HG02870 (cell line): ENCODE data around the gene PRKAG1.
"Not testable (repeated sequence)": the region's sequence is repeated elsewhere in the genome, so short reads cannot be mapped to it uniquely, and the experiment has no call there.

Experiments used
- ATAC-seq: cut with Tn5 transposase; IDR thresholded peaks from one replicate; pipeline ENCODE4 v1.9.1; 2021; ENCODE audit warnings: mild to moderate bottlenecking, moderate library complexity; ENCODE audit not compliant: unreplicated experiment

PRKAG1 gene

DNA sequence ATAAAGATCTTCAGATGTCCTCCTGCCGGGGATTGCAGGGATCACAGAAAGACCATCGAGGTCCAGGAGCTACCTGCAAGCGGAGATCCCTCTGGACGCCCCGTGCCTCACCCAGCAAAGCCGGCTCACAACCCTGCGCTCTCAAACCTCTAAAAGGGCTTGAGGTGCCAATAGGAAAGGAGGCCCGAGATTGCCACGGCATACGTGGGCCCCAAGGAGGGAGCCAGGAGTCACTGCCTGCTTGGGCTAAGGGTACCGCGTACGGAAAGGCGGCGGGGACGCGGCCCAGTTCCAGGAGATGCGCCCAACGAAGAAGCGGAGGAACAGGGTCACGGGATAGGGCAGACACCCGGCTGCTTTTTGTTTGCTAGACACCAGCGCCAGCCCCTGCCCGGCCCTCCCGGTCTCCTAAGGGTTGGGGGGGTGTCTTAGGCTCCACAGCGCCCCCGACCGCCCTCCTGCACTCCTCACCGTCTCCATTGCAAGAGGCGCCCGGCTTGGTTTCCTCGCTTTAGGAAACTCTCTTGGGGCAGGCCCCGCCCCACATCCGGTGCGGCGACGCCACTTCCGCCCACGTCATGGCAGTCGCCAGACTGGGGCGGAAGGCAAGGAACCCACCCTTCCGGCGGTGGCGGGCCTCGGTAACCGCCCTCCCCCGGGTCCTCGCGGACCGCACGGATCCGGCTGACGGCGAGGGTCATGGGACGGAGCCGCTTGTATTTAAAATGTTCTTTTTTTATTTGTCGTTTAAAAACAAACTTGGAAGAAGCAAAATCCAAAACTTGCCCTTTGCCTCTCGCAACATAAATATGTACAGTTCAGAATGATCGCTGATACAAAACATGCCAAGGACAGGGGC is at the start of gene PRKAG1:
Gene PRKAG1, minus strand, starts transcription at position 516 of the 859 bp plus-strand sequence. Its CDS starts 36 bp downstream, at position 480.
- ATAC-seq = peak; percentile 72

DNA sequence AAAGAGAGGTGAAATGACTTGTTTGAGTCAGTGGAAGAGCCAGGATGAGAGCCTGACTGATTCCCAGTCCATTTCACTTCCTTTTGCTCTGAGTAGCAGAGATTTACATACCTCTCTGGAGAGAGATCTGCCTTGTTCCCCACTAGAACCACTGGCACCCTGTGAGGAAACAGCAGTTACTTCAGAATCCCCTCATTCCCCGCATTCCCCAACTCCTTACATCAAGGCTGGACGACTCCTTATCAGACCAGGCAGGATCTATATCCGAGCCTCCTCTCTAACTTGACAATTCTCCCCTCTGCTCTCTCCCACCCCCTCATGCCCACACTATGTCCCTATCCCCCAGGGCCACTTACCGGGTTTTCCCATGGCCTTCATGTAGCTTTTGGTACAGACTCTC is 47.5 kb upstream of the PRKAG1 start:
- no peak for ATAC-seq

- no peak for ATAC-seq
Observed at GRCh38 chr12:49064767-49065152, 46.2 kb upstream of the PRKAG1 start.

DNA sequence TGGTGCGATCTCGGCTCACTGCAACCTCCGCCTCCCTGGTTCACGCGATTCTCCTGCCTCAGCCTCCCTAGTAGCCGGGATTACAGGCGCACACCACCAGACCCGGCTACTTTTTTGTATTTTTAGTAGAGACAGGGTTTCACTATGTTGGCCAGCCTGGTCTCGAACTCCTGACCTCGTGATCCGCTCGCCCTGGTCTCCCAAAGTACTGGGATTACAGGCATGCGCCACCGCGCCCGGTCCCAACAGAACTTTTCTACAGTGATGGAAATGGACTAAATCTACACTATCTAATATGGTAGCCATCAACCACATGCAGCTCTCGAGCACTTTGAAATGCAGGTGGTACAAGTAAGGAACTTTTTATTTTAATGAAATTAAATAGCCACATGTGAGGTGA is 43.3 kb upstream of the PRKAG1 start:
- not testable (repeated sequence) for ATAC-seq

DNA sequence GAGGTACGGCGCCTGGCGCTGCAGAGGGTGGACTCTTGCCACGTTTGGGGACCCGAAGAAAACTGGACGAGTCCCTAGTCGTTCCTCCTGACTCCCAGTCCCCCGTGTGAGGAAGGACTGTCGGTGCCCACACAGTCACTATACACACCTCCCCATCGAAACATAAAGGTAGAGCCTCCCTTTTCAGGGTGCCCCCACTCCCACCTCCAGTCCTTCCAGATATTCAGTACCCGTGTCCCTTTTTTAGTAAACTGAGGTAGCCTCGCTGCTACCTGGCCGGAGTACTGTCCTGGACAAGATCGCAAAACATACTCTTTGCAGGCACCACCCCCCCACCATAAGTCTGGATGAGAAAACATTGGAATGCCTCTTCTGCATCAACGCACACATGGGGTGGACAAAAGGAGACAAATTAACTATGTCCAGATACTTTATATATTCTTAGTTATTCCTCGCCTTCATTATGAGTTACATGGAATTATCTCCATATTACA is 42.6 kb upstream of the PRKAG1 start:
- ATAC-seq = no peak

GRCh38 chr12:49060237-49061156 is 41.9 kb upstream of the PRKAG1 start, which contains the start of gene KMT2D:
KMT2D (minus strand) TSS chr12:49060794; CDS start chr12:49055324, 5,470 bp downstream.
- ATAC-seq = peak; percentile 39

DNA sequence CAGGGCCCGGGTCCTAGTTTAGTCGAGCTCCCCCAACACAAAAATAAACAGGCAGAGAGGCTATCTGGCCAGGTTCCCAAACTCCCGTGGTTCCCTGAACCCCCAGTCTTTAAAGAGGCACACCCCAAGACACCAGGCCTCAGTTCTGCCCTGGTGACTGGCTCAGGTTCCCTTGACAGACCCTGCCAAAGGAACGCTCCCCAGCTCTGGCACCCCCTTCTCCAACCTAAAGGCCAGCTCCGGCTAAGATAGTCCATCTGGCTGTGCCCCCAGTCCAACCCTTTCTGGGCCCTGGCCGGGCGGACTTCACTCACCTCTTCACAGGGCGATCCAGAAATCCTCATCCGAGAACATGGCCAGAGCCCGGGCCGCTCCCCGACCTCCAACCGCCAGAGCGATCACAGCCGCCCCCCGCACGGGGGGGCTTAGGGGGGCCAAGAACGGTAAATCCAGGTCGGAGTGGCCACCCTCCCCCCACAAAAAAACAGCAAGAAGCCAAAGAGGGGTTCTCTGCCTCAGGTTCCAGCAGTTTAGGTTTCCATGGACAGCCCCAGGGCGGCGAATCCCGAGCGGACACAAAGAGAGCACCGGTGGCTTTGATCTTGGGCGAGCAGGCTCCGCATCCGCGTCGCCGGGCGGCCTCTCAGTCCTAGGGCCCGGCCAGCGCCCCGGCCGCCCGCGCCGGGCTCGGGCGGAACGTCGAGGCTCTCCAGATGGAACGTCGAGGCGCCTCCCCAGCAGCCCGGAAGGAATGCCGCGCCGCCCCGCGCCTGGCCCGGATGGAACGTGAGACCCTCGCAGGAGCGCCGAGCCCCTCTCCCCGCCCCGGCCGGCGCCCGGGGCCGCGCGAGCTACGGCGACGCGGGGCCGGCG is 41.0 kb upstream of the PRKAG1 start:
- peak; percentile 5 for ATAC-seq

GRCh38 chr12:49059045-49059298 is 40.4 kb upstream of the PRKAG1 start:
- no peak for ATAC-seq

DNA sequence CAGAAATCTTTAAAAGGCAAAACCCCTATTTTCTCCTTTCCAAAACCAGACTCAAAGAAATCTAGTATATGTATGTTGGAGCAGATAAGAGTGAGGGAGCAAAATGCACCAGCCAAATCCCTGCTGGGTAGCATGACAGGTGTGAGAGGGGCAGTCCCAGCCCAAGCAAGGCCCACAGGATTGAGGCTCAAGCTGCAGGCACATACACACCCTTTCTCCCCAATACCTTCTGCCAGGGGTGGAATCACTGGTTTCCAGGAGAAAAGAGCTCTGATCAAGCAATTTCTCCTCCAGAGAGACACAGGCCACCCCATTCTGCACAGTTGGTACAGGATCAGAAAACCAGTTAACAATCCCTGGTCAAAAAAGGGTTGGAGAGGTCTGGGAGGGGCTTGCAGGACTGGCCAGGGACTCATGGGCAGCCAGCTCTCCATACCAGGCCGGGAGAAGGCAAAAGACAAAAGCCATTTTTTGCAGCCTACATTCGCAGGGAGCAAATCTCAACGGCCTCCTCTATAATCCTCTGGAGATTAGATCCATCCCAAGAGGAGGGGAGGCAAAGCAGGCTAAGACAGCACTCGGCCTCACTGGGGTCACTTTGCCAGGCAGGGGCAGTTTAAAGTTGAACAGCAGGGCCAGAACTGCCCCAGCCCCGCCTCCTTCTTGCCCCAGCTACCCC is 39.9 kb upstream of the PRKAG1 start:
- no peak for ATAC-seq

- ATAC-seq = no peak
Observed at GRCh38 chr12:49057888-49058287, 39.3 kb upstream of the PRKAG1 start.

- peak; percentile 76 for ATAC-seq
Observed at GRCh38 chr12:49055978-49056754, 37.6 kb upstream of the PRKAG1 start.

DNA sequence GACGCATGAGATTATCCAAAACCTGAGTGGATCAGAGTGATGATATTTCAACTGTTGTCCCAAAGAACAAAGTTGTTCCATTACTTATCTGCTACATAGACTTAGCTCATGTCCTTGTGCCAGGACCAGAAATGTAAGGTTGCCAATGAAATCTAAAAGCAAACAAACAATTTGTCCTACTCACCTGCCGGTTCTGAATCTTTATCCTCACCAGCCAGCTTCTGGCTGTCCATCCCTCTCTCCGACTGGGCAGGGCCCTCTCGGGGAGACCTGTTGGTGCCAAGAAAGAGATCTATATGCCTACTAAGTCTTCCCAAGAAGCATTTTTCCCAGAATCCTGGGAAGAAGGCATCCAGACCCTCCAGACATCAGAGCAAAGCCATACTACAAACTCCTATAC is 36.5 kb upstream of the PRKAG1 start:
- no peak for ATAC-seq

- ATAC-seq = no peak
Observed at GRCh38 chr12:49054524-49054923, 35.9 kb upstream of the PRKAG1 start.

- no peak for ATAC-seq
Observed at GRCh38 chr12:49054096-49054495, 35.5 kb upstream of the PRKAG1 start.

DNA sequence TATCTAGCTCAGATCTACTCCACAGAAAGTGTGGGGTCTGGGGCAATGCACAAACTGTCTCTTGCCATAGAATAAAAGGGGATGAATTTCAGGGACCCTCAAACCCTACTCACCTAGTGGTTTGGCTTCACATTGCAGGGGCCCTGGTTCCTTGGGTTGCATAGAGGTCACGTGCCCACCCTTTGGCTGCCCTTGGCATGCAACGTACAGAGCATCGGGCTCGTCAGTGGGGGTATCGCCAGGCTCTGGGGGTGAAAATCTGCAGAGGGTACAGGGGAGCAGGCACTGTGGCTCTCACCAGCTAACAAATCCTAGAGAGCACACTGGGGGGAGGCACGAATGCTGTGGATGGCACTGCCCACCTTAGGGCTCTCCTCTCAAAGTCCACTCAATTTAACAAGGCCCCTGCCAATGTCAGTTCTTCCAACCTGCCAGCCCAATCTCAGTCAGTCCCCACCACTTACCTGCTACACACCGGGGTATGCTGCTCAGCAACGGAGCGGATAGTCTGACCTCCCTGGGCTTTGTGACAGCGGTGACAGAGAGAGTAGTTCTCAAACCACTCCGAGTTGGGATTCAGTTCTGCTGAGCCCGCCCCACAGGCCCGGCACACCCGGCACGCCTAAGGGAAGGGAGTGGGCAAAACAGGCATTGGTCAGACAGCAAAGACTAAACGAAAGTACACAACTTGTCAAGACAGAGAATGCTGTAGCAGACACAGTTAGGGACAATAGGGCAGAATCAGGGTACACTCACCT is 34.1 kb upstream of the PRKAG1 start:
- ATAC-seq = no peak

GRCh38 chr12:49051777-49052438 is 33.3 kb upstream of the PRKAG1 start:
- no peak for ATAC-seq

DNA sequence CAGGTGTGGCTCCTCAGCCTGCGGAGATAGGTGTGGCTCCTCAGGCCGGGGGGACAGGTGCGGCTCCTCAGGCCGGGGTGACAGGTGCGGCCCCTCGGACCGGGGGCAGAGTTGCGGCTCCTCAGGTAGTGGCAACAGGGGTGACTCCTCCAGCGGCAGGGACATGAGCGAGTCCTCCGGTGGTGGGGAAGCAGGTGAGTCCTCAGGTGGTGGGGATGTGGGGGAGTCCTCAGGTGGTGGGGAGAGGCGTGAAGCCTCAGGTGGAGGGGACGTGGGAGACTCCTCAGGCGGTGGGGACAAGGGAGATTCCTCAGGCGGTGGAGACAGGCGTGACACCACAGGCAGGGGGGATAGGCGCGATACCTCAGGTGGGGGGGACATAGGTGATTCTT is 32.8 kb upstream of the PRKAG1 start:
- no peak for ATAC-seq
